ENCODE measurements around the gene COPE. TPM values are rescaled to one million over a fixed set of nuclear protein-coding genes. Genes with fewer than 3 reads are reported as not detected.

The COPE gene
- total RNA-seq, 1 experiment from 2014 or later, result 177 TPM

DNA sequence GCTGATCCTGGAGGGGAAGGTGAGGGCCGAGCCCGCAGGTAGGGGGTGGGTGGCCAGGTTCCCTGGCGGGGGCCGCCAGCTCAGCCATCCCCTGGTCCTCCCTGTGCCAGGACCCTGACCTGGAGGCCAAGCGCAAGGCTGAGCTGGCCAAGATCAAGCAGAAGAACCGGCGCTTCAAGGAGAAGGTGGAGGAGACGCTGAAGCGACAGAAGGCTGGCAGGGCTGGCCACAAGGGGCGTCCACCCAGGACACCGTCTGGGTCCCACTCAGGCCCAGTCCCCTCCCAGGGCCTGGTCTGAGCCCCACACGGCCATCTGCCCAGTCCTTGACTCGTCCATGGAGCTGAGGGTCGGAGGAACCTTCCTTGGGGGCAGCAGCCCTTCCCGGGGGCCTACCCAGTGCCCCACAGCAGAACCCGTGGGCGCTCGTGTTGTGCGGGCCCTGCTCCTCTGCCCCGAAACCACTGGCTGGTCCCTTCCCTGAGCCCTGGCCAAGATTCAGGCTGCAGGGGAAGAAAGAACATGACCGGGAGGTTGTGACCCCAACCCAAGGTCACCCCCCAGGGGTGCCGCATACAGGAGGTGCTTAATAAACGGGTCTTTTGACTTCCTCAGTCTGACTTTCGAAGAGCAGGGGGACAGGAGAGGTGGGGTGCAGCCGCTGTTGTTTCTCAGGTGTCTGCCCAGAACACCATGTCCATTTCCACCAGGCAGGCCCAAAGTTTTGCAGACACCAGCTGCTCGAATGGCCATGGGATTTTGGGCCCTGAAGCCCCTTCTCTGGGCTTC is 9.0 kb upstream of the COPE start:
- Histone ChIP-seq H3K4me3 (ENCODE audit: low read depth in 2 of 2, low read length in 2 of 2) (no peak overlapping the region), H3K27me3 (ENCODE audit: control insufficient read depth, insufficient read depth, low read length) (no peaks in the 10 kb centered on the region), H3K9me3 (ENCODE audit: control insufficient read depth, insufficient read depth, low read depth, low read length) (no peaks in the 10 kb centered on the region), H3K27ac (ENCODE audit: low read length) (no peak overlapping the region), H3K36me3 (ENCODE audit: control insufficient read depth, insufficient read depth, low read length) (no peaks in the 10 kb centered on the region), H3K4me1 (ENCODE audit: control insufficient read depth, insufficient read depth, low read length) (no peaks in the 10 kb centered on the region)
- DNase-seq (ENCODE audit: low read depth, low spot score), result no peak
- ChIA-PET POLR2A (no interaction called here), CTCF (no interaction called here)
- TSS peak; percentile 67 for BruUV-seq (replicated peaks)
- no peak for ATAC-seq
- intact Hi-C loops (cut with micrococcal nuclease; ENCODE audit: unreplicated experiment), result no loop called here
- TF ChIP-seq, protein P1, sequence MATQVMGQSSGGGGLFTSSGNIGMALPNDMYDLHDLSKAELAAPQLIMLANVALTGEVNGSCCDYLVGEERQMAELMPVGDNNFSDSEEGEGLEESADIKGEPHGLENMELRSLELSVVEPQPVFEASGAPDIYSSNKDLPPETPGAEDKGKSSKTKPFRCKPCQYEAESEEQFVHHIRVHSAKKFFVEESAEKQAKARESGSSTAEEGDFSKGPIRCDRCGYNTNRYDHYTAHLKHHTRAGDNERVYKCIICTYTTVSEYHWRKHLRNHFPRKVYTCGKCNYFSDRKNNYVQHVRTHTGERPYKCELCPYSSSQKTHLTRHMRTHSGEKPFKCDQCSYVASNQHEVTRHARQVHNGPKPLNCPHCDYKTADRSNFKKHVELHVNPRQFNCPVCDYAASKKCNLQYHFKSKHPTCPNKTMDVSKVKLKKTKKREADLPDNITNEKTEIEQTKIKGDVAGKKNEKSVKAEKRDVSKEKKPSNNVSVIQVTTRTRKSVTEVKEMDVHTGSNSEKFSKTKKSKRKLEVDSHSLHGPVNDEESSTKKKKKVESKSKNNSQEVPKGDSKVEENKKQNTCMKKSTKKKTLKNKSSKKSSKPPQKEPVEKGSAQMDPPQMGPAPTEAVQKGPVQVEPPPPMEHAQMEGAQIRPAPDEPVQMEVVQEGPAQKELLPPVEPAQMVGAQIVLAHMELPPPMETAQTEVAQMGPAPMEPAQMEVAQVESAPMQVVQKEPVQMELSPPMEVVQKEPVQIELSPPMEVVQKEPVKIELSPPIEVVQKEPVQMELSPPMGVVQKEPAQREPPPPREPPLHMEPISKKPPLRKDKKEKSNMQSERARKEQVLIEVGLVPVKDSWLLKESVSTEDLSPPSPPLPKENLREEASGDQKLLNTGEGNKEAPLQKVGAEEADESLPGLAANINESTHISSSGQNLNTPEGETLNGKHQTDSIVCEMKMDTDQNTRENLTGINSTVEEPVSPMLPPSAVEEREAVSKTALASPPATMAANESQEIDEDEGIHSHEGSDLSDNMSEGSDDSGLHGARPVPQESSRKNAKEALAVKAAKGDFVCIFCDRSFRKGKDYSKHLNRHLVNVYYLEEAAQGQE (IDR thresholded peaks at IDR 0.05; ENCODE audit: insufficient read depth in 1 of 2, low read depth in 2 of 2, low read length in 1 of 2), result no peak
- TF ChIP-seq SIN3A (IDR thresholded peaks at IDR 0.05; ENCODE audit: borderline replicate concordance, insufficient read depth, low read depth, low read length), result no peak
- no peak for TF ChIP-seq TCF7L2 (IDR thresholded peaks at IDR 0.05; ENCODE audit: low read depth, low read length)
- TF ChIP-seq, protein P2, sequence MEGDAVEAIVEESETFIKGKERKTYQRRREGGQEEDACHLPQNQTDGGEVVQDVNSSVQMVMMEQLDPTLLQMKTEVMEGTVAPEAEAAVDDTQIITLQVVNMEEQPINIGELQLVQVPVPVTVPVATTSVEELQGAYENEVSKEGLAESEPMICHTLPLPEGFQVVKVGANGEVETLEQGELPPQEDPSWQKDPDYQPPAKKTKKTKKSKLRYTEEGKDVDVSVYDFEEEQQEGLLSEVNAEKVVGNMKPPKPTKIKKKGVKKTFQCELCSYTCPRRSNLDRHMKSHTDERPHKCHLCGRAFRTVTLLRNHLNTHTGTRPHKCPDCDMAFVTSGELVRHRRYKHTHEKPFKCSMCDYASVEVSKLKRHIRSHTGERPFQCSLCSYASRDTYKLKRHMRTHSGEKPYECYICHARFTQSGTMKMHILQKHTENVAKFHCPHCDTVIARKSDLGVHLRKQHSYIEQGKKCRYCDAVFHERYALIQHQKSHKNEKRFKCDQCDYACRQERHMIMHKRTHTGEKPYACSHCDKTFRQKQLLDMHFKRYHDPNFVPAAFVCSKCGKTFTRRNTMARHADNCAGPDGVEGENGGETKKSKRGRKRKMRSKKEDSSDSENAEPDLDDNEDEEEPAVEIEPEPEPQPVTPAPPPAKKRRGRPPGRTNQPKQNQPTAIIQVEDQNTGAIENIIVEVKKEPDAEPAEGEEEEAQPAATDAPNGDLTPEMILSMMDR (IDR thresholded peaks at IDR 0.05), result no peak
- TF ChIP-seq POLR2AphosphoS5 (IDR thresholded peaks at IDR 0.05; ENCODE audit: low read depth, low read length), result no peak
- in situ Hi-C loops (cut with HindIII; ENCODE audit: low pct_unique_long_range_greater_than_20kb, low sequenced_read_pairs), result no loop called here

DNA sequence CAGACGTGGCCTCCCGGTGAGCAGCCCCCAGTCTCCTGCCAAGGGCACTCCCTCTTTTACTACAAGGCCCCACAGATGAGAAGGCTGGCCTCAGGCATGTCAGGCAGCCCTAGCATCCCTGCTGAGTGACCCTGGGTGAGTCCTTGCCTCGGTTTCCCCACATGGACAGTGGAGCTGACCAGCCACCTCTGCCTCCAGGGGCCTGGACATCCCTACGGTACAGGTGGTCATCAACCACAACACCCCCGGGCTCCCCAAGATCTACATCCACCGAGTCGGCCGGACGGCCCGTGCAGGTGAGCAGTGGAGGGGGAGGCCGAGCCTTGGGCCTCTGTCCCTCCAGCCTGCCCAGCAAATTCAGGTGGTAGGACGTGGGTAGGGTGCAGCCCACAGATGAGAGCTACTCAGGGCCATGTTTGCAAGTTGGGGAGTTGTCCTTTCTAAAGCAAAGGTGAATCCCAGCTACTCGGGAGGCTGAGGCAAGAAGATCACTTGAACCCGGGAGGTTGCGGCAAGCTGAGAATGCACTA is 5.6 kb upstream of the COPE start:
- CTCF ChIA-PET, result no interaction called here
- no peaks in the 10 kb centered on the region for H3K36me3 ChIP-seq (ENCODE audit: control insufficient read depth, insufficient read depth, low read length)

More for the DNA sequence above, 5.6 kb upstream of the COPE start:
- POLR2A ChIA-PET, result no interaction called here
- TF ChIP-seq TCF7L2 (IDR thresholded peaks at IDR 0.05; ENCODE audit: low read depth, low read length) (no peak), POLR2AphosphoS5 (IDR thresholded peaks at IDR 0.05; ENCODE audit: low read depth, low read length) (no peak), SIN3A (IDR thresholded peaks at IDR 0.05; ENCODE audit: borderline replicate concordance, insufficient read depth, low read depth, low read length) (no peak)
- TF ChIP-seq, protein P1 (IDR thresholded peaks at IDR 0.05; ENCODE audit: insufficient read depth in 1 of 2, low read depth in 2 of 2, low read length in 1 of 2), result no peak
- TF ChIP-seq, protein P2 (IDR thresholded peaks at IDR 0.05), result no peak
- Histone ChIP-seq H3K9me3 (ENCODE audit: control insufficient read depth, insufficient read depth, low read depth, low read length) (no peaks in the 10 kb centered on the region), H3K4me3 (ENCODE audit: low read depth in 2 of 2, low read length in 2 of 2) (no peak overlapping the region), H3K4me1 (ENCODE audit: control insufficient read depth, insufficient read depth, low read length) (0 out of 2 replicates have a peak, but pooled peaks cover 2% of the 10 kb centered on the region), H3K27me3 (ENCODE audit: control insufficient read depth, insufficient read depth, low read length) (no peaks in the 10 kb centered on the region), H3K27ac (ENCODE audit: low read length) (no peak overlapping the region)
- no TSS peak for BruUV-seq (replicated peaks)
- DNase-seq (ENCODE audit: low read depth, low spot score) (no peak), ATAC-seq (no peak)
- in situ Hi-C loops (cut with HindIII; ENCODE audit: low pct_unique_long_range_greater_than_20kb, low sequenced_read_pairs), result no loop called here
- intact Hi-C loops (cut with micrococcal nuclease; ENCODE audit: unreplicated experiment), result no loop called here

Data from Panc1 (cell line).